HG03442 (cell line): Measurements from ENCODE around the gene NINJ2.
"Not testable (repeated sequence)": the region's sequence is repeated elsewhere in the genome, so short reads cannot be mapped to it uniquely, and the experiment has no call there.

ENCODE experiments used
- ATAC-seq: cut with Tn5 transposase; IDR thresholded peaks from one replicate; pipeline ENCODE4 v1.9.1; 2021; ENCODE audit warnings: mild to moderate bottlenecking, moderate library complexity; ENCODE audit not compliant: unreplicated experiment

NINJ2 gene

DNA sequence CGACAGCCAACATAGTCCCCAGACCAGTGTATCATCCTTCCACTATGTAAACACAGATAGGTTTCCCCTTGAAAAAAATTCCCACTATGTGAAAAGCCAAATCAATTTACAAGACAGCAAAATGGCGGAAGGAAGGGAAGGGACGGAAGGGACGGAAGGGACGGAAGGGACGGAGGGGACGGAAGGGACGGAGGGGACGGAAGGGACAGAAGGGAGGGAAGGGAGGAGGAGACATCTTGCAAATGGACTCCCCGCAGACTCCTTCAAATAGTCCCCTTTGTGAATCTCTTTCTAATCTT lies 75.3 kb downstream of the NINJ2 start:
- no peak for ATAC-seq

DNA sequence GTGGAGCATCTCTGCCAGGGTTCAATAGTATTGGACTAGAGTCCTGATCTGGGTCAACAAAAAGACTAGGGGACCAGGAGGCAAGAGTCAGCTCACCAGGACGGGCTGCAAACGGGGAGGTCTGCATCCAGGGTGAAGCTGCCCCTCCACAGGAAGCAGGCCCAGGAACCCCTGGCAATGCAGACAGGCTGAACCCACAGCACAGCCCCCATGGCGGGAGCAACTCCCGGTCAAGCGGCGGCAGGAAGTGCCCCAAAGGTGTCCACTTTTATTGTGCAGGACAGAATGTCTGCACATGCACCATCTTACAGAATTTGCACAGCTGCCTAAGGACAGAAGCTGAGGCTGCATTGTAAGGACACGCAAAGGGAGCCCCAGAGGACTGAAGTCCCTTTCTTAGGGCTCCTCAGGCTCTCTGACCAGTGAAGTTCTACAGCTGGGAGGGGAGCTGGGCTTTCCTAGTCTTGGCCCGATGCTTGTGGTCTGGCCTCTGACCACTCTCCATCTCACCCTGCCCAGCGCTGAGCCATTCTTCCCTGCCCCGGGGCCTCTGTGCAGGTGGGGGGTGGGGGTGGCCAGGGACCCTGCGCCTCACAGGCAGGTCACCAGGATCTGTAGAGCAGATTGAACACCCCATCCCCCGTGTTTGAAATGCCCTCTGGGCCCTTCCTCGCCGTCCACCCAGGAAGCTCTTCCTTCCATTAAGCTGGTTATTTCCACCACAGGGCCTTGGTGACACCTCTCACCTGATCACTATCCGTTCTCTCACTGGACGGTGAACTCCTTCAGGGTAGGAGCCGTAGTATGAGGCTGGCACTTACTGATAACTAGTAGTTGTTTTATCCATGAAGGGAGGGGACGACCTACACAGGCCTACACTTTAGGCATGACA lies 75.9 kb downstream of the NINJ2 start:
- ATAC-seq: no peak

DNA sequence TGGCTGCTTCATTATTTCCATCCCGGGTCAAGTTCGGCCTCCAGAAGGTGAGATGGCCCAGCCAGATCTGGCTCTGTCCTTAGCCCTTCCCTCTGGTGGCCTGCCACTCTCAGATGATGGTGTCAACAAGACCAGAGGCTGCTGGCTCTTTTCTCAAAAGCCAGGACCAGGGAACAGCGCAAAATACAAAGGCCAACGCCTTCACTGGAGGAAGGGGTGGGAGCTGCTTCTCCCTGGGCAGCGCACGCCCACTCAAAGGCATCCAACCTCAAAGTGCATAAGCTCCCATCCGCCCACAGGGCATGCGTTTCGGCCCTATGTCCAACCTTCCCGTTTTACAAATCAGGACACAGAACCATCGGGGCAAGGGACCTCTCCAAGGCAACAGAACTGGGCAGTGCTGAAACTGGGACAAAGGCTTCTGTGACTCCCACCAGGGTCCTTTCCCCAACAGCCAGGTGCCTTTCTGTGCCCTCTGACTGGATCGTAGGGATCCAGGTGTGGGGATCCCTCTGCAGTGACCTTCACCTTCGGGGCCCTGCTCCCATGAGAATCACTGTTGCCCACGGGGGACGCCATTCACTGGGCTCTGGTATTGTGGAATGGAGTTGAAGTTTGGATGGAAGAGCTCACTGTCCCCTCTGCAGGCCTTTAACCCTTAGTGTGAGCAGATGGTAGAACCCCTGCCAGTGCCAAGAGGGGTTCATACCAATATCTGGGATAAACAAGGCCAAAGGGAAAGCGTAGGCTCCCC lies 76.8 kb downstream of the NINJ2 start:
- no peak for ATAC-seq

DNA sequence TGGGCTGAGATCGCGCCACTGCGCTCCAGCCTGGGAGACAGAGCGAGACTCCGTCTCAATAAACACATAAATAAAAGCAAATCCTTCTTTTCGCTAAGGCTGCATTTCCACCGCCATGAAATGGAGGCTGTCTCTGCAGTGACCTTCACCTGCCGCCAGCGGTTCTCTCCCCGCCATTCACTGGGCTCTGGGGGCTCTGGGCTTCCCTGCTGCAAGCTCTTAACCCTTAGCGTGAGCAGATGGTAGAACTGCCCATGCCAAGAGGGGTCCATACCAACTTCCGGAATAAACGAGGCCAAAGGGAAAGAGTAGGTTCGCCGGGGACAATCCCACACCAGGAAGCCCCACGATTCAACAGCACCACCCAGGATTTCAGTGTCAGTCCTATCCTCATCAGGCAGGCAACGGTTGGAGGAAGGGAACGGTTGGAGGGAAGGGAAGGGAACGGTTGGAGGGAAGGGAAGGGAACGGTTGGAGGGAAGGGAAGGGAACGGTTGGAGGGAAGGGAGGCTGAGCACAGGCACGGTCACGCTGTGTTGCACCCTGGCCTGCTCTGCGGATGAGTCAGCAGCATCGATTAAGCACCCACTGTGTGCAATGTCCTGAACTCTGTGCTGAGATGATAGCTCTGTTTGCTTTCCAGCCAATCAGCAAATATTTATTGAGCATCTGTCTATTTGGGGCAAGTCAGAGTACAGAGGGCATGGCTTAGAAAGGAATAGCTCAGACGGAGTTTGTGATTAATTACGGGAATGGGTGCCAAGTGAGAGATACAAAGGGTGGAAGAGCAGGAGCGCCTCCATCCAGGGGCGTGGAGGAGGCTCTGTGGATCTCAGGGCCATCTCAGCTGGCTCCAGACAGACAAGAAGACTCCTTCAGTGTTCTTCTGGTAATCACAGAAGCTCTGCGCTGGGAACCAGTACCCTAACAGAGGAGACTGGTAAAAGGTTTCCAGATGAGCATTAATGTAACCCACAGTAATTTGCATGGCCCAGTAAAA lies 77.9 kb downstream of the NINJ2 start:
- no peak for ATAC-seq

DNA sequence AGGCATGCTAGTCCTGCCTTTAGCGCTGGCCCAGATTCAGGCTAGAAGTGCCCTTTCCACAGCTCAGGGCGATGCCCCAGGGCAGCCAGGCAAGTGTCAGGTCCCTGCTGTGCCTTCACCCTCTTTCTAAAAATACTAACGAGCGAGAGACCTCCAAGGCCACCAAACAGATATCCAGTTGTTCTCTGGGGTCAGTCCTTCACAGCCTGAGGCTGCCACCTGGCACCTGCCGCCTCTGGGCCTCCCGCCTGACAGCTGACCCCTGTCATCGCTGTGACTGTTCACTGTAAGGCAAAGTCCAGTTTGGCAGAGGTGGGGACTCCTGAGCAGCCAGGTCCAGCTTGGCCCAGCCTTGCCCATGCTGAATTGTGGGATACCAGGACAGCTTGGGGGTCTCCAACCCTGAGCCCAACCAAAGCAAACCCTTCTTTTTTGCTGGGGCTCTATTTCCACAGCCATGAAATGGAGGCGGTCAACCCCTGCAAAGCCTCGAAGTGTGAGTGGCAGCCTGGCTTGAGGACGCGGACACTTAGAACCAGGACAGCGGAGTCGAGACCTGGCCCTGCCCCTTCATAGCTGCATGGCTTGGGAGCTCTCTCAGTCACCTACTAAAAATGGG lies 79.9 kb downstream of the NINJ2 start:
- ATAC-seq: no peak

DNA sequence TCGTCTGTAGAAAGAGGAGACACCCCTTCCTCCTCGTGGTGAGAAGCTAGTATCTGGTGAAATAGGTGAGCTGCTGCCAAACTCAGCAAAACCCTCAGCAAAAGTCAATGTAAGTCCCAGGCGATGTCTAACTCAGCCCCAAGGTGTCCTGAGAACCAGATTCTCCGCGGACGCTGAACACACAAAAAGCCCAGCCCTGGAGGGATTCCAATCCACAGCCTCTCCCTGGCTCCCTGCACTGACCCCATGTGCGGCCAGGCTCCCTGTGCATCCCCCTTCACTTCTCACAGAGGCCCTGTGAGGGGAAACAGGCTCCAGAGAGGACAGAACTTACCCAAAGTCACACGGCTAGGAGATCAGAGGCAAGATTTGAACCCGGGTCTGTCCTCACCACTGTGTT lies 81.5 kb downstream of the NINJ2 start:
- ATAC-seq: no peak

DNA sequence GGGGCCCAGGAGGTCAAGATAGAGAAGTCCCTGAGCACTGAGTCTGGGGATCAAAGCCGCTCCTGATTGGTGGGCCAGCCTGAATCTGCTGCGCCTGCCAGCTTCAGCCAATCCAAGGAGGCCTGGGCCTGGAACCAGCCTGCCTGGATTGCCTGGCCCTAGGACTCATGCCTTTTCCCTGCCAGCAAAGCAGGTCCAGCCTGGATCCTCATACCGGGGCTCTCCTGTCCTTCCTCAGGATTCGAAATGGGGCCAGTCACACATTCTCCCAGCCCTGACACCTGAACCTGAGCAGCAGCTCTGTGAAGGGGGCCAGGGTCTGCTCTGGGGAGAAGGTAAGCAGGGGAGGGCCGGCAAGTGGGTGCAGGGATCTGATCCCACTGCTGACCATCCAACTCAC lies 81.9 kb downstream of the NINJ2 start:
- ATAC-seq: no peak

DNA sequence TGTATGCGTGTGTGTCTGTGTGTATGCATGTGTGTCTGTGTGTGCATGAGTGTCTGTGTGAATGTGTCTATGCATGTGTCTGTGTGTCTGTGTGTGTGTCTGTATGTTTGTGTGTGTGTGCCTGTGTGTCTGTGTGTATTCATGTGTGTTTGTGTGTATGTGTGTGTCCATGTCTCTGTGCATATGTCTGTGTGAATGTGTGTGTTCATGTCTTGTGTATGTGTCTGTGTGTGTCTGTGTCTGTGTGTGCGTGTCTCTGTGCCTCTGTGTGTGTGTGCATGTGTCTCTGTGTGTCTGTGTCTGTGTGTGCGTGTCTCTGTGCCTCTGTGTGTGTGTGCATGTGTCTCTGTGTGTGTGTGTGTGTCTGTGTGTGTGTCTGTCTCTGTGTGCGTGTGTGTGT lies 82.4 kb downstream of the NINJ2 start:
- ATAC-seq: no peak

DNA sequence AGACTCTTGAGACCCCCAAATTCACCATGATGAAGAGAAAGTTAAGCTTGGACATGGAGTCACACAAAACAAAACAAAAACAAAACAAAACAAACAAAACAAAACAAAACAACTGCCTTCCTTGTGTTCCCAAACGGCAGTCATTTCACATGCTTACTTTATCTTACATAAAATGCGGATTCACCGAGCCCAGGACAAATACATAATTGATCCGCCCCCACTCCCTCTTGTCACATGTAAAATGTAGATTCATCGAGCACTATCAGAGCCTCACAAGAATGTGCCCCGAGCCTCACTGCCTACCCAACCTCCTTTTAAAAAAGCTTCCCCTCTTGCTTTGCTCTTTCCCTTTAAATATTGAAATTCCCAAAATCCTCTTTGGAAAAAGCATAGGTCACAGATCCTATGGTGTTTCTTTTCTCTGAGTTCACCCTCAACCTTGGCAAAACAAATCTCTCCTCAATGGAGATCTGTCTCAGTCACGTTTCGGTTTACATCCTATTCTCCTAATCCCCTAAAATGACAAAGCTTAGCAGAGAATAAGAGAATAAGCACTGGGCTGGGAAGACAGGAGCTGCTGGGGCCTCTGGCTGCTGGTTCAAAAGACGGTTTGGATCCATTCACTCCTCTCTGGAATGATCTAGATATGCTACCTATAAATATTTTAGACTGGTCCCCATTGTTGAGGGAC lies 83.7 kb downstream of the NINJ2 start:
- ATAC-seq: no peak

DNA sequence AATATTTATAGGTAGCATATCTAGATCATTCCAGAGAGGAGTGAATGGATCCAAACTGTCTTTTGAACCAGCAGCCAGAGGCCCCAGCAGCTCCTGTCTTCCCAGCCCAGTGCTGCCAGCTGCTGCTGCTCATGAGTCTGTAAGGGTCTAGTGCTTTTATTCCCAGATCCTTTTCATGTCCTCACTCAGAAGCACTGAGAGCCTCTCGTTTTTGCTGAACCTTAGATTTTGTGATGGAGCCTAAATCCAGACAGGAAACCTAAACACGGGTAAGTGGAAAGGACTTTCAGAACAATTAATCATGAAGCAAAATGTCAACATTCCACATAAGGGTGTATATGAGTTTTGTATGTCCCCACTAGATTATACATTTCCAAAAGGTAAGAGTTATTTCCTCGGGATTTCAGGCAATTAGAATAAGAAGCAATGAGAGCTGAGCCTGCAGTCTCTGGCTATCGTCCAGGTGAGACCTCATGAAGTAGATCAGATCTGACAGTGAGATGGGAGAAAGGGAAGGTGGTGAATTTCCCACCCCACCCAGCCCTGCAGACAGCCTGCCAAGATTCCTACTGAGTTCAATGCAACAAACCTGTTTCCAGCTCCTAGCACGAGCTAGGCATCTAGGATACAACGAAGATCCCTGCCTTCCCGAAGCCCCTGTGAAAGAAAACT lies 84.4 kb downstream of the NINJ2 start:
- no peak for ATAC-seq

DNA sequence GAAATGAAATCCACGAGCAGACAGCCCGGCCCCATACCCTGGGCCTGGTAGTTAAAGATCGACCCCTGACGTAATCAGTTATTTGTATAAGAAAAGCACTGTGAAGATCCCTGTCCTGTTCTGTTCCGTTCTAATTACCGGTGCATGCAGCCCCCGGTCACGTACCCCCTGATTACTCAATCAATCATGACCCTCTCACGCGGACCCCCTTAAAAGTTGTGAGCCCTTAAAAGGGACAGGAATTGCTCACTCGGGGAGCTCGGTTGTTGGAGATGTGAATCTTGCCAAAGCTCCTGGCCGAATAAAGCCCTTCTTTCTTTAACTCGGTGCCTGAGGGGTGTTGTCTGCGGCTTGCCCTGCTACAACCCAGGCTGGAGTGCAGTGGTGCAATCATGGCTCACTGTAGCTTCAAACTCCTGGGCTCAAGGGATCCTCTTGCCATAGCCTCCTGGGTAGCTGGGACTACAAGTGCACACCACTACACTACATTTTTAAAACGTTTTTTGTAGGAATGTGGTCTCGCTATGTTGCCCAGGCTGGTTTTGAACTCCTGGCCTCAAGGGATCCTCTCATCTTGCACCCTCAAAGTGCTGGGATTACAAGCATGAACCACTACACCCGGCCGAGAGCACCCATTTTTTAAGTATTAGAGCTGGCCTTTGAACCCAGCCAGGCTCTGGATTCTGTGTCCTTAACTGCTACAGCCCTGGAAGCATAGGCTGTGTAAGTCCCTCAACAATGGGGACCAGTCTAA lies 85.1 kb downstream of the NINJ2 start:
- ATAC-seq: not testable (repeated sequence)

DNA sequence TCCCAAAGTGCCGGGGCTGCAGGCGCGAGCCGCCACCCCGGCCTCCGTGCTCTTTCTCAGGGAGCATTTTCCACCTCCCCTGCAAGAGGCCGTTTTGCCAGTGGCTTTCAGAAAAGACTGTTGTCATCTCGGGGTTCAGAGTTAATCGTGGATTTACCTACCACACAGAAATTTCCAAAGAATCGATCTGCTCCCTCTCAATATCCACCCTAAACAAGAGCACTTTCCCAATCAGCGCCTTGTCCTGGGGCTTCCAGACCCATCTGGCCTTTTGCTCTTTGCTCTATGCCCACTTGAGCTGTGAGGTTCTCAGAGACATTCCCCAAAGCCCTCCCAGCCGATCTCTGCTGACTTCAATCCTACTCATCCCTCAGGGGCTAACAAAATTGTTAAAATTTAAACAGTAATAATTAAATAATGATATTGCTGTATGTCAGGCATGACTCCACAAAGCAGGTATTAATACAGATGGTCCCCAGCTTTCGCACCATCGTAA lies 86.6 kb downstream of the NINJ2 start:
- ATAC-seq: no peak

DNA sequence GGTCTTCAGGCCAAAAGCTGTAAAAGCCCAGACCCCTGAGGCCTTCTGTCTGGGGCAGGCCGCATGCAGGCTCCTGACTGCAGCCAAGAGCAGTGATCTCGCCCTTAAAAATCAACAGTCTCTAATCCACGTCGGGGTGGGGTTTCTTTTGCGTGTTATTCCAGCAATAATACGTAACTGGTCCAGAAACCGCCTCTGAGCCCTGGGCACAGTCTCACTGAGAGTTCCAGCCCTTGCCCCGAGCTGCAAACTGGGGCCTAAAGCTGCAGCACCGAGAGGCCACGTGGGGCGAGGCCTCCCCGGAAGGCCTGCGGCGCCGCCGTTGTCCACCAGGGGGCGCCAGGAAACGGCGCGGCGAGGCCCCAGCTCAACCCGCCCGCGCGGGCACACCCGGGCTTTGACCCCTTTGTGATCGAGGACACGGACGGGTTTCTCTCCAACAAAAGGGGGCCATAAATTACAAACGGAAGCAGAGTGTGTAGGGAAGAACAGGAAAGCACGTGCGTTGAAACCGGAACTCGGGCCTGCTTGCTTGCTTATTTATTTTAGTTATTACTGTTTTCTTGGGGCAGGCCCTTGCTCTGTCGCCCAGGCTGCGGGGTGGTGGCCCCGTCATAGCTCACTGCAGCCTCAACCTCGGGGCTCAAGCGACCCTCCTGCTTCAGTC lies 87.2 kb downstream of the NINJ2 start:
- ATAC-seq: peak; percentile 39

DNA sequence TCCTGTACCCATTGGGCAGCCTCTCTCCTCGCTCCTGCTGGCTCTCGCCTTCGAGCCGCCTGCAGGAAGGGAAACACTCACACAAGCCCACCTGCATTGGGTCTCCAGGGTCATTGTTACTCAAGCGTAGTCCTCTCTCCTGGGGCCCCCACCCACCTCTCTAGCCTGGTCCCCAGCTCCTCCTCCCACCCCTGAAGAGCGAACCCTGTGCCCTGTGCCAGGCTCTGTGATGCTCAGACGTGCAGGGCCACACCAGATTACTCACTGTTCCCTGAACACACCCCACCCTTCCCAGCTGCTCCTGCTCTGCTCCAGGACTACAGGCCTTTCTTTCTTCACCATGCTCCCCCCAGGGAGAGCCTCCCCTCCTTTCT lies 88.1 kb downstream of the NINJ2 start:
- ATAC-seq: no peak

DNA sequence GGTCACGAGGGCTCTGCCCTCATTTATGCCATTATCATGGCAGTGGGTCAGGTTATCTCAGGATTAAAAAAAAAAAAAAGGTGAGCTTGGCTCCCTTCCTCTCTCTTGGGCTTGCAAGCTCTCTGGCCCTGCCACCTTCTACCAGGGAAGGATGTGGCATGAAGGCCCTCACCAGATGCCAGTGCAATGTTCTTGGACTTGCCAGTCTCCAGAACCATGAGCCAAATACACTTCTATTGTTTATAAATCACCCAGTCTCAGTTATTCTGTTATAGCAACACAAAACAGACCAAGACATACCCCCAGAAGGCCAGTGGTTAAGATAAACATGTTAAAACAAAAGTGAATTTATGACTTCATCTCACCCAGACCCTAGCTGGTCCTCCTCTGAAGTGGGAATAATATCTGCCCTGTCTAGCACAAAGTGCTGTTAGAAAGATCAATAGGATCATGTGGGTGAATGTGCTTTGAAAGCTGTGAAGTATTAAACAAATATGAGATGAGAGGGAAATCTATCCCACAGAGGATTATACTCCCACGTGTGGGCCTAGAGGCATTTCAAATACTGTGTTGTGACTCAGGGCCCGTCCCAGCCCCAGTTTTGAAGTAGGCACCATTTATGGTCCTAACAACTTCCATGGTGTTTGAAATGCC lies 88.6 kb downstream of the NINJ2 start:
- no peak for ATAC-seq

DNA sequence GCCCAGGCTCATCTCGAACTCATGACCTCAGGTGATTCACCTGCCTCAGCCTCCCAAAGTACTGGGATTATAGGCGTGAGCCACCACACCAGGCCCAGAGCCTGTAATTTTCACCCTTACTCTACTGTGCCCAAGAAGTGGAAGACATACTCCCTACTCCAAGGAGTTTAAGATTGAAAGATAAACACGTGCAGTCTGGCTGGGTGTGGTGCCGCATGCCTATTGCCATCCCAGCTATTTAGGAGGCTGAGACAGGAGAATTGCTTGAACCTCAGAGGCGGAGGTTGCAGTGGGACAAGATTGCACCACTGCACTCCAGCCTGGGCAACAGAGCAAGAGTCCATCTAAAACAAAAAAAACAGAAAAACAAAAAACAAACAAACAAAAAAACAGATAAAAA lies 90.0 kb downstream of the NINJ2 start:
- ATAC-seq: no peak

DNA sequence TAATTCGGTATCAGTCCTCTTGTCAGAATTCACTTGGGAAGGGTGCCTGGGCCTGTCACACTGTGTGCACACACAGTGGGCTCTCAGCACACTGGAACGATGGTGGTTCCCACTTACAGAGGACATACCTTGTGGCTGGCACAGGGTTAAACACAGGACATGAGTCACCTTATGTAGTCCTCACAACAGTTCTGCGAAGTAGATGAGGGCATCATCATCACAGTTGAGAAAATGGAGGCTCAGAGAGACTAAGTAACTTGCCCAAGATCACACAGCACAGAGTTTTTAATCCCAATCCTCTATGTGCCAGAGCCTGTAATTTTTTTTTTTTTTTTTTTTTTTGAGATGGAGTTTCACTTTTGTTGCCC lies 90.7 kb downstream of the NINJ2 start:
- no peak for ATAC-seq
